H9 (cell line): Measurements from ENCODE around the gene ELF1. TPM values are rescaled to one million over a fixed set of nuclear protein-coding genes. Genes with fewer than 3 reads are reported as not detected.

ENCODE experiments used
- DNase-seq: peaks from one replicate; pipeline ENCODE4 v3.0.0-alpha.2; 2017
- H2AFZ ChIP-seq: one replicate; pipeline ENCODE4 v1.6.1; 2013; ENCODE audit warnings: mild to moderate bottlenecking, low read length, control low read depth, moderate library complexity
- H2AK5ac ChIP-seq: 2 replicates; pipeline ENCODE4 v1.6.1; 2013; ENCODE audit warnings: low read length, control low read depth, mixed read lengths; ENCODE audit not compliant: insufficient read length
- H2BK120ac ChIP-seq: one replicate; pipeline ENCODE4 v1.6.1; 2013; ENCODE audit warnings: low read depth, mild to moderate bottlenecking, low read length, control low read depth, inconsistent platforms; ENCODE audit not compliant: poor library complexity, severe bottlenecking
- H2BK12ac ChIP-seq: 2 replicates; pipeline ENCODE4 v1.6.1; 2013; ENCODE audit warnings: low read length, control low read depth, mixed read lengths, low read depth; ENCODE audit not compliant: insufficient read length
- H2BK15ac ChIP-seq: 2 replicates; pipeline ENCODE4 v1.6.1; 2013; ENCODE audit warnings: low read depth, low read length, control low read depth
- H2BK20ac ChIP-seq: one replicate; pipeline ENCODE4 v1.6.1; 2013; ENCODE audit warnings: low read depth, mild to moderate bottlenecking, low read length, control low read depth, inconsistent platforms; ENCODE audit not compliant: poor library complexity, severe bottlenecking
- H2BK5ac ChIP-seq: 2 replicates; pipeline ENCODE4 v1.6.1; 2013; ENCODE audit warnings: low read length, control low read depth, mixed read lengths; ENCODE audit not compliant: insufficient read length
- H3K14ac ChIP-seq: 2 replicates; pipeline ENCODE4 v1.6.1; 2013; ENCODE audit warnings: low read length, control low read depth; ENCODE audit not compliant: insufficient read depth
- H3K18ac ChIP-seq: 2 replicates; pipeline ENCODE4 v1.6.1; 2013; ENCODE audit warnings: low read depth, mild to moderate bottlenecking, mixed read lengths, low read length, control low read depth; ENCODE audit not compliant: insufficient read length
- H3K23ac ChIP-seq: 2 replicates; pipeline ENCODE4 v1.6.1; 2013; ENCODE audit warnings: low read length, control low read depth, mixed read lengths, low read depth; ENCODE audit not compliant: insufficient read length
- H3K23me2 ChIP-seq: 2 replicates; pipeline ENCODE4 v1.6.1; 2013; ENCODE audit warnings: low read depth, mild to moderate bottlenecking, mixed read lengths, low read length, control low read depth; ENCODE audit not compliant: insufficient read length, poor library complexity, severe bottlenecking
- H3K27ac ChIP-seq: 2 replicates; pipeline ENCODE4 v1.5.1; 2013; ENCODE audit warnings: low read length, control low read depth, mixed read lengths, low read depth; ENCODE audit not compliant: insufficient read length
- H3K27me3 ChIP-seq: 2 replicates; pipeline ENCODE4 v1.6.1; 2013; ENCODE audit warnings: low read length, control low read depth, inconsistent platforms; ENCODE audit not compliant: insufficient read depth
- H3K4ac ChIP-seq: 2 replicates; pipeline ENCODE4 v1.6.1; 2013; ENCODE audit warnings: low read depth, mild to moderate bottlenecking, control low read depth, inconsistent platforms, low read length, moderate library complexity
- H3K4me1 ChIP-seq: 2 replicates; pipeline ENCODE4 v1.6.1; 2013; ENCODE audit warnings: low read length, control low read depth, inconsistent platforms; ENCODE audit not compliant: insufficient read depth
- H3K4me2 ChIP-seq: 2 replicates; pipeline ENCODE4 v1.6.1; 2013; ENCODE audit warnings: low read length, control low read depth, mixed read lengths; ENCODE audit not compliant: insufficient read length, insufficient read depth
- H3K56ac ChIP-seq: 2 replicates; pipeline ENCODE4 v1.6.1; 2013; ENCODE audit warnings: low read depth, mild to moderate bottlenecking, mixed read lengths, low read length, control low read depth; ENCODE audit not compliant: insufficient read length
- H3K79me1 ChIP-seq: 2 replicates; pipeline ENCODE4 v1.6.1; 2013; ENCODE audit warnings: low read depth, mild to moderate bottlenecking, moderate library complexity, low read length, control low read depth, inconsistent platforms; ENCODE audit not compliant: insufficient read depth, poor library complexity, severe bottlenecking
- H3K79me2 ChIP-seq: 2 replicates; pipeline ENCODE4 v1.6.1; 2013; ENCODE audit warnings: low read length, control low read depth, inconsistent platforms; ENCODE audit not compliant: insufficient read depth
- H3K9ac ChIP-seq: 2 replicates; pipeline ENCODE4 v1.6.1; 2013; ENCODE audit warnings: low read length, control low read depth, mixed read lengths; ENCODE audit not compliant: insufficient read length; ENCODE audit errors: extremely low read depth
- H3K9me3 ChIP-seq: one replicate; pipeline ENCODE4 v1.6.1; 2013; ENCODE audit warnings: low read depth, low read length, inconsistent platforms; ENCODE audit not compliant: control insufficient read depth
- H3T11ph ChIP-seq: one replicate; pipeline ENCODE4 v1.6.1; 2013; ENCODE audit warnings: mild to moderate bottlenecking, low read length, control low read depth, inconsistent platforms
- H4K20me1 ChIP-seq: one replicate; pipeline ENCODE4 v1.6.1; 2013; ENCODE audit not compliant: control insufficient read depth, insufficient read length, insufficient read depth
- H4K5ac ChIP-seq: 2 replicates; pipeline ENCODE4 v1.6.1; 2013; ENCODE audit warnings: low read depth, mild to moderate bottlenecking, mixed read lengths, low read length, control low read depth; ENCODE audit not compliant: insufficient read length
- H4K8ac ChIP-seq: replicated peaks from 2 replicates; pipeline ENCODE4 v1.6.1; 2013; ENCODE audit warnings: low read length, control low read depth, mixed read lengths, low read depth; ENCODE audit not compliant: insufficient read length
- H4K91ac ChIP-seq: 2 replicates; pipeline ENCODE4 v1.6.1; 2013; ENCODE audit warnings: low read depth, mild to moderate bottlenecking, moderate library complexity, mixed read lengths, low read length, control low read depth; ENCODE audit not compliant: insufficient read length
- H3K27ac Mint-ChIP-seq, 3 experiments: 2 replicates in 2 of 3; 3 replicates in 1 of 3; pipeline ENCODE4 v1.8.0; 2020 to 2021; ENCODE audit warnings: mixed read lengths in 3 of 3, mild to moderate bottlenecking in 1 of 3, moderate library complexity in 1 of 3
- H3K27me3 Mint-ChIP-seq: 2 replicates; pipeline ENCODE4 v1.8.0; 2021; ENCODE audit warnings: low read depth, mild to moderate bottlenecking, moderate library complexity, mixed read lengths
- H3K36me3 Mint-ChIP-seq, 3 experiments: 2 replicates in 2 of 3; 3 replicates in 1 of 3; pipeline ENCODE4 v1.8.0; 2020 to 2021; ENCODE audit warnings: low read depth in 3 of 3, mixed read lengths in 3 of 3; ENCODE audit not compliant: insufficient read depth in 1 of 3
- H3K4me1 Mint-ChIP-seq, 2 experiments: 2 replicates each; pipeline ENCODE4 v1.8.0; 2020; ENCODE audit warnings: mixed read lengths in 2 of 2
- H3K4me3 Mint-ChIP-seq, 2 experiments: 2 replicates in 1 of 2; 3 replicates in 1 of 2; pipeline ENCODE4 v1.8.0; 2020 to 2021; ENCODE audit warnings: mild to moderate bottlenecking in 2 of 2, mixed read lengths in 2 of 2, moderate library complexity in 1 of 2
- H3K9me3 Mint-ChIP-seq, 2 experiments: 2 replicates in 1 of 2; 3 replicates in 1 of 2; pipeline ENCODE4 v1.8.0; 2020; ENCODE audit warnings: mild to moderate bottlenecking in 2 of 2, mixed read lengths in 2 of 2, moderate library complexity in 1 of 2
- CTCF ChIP-seq: fragments of 200-600 bp; sonication (generic); conservative IDR thresholded peaks from 3 replicates; pipeline ENCODE4 v1.8.0; 2021; ENCODE audit warnings: antibody characterized with exemption, mild to moderate bottlenecking
- WGBS: extraction: QIAGEN DNeasy Blood & Tissue Kit; methylation state at CpG from one replicate; pipeline ENCODE4 v1.1.7; 2013; ENCODE audit warnings: missing lambda C conversion rate, low lambda C conversion rate, mixed read lengths; ENCODE audit not compliant: insufficient read length; ENCODE audit errors: extremely low coverage; 5-methylcytosine and 5-hydroxymethylcytosine counted together
- total RNA-seq: library from RNA; stranded (reverse); gene quantifications from 2 replicates; pipeline ENCODE4 v1.2.1, GENCODE V29; 2021

Gene ELF1
- total RNA-seq, 1 experiment from 2014 or later, result 15.5 TPM

- Mint-ChIP-seq H3K27ac (no peak overlapping the region), H3K9me3 (no peaks in the 10 kb centered on the region), H3K36me3 (no peaks in the 10 kb centered on the region), H3K4me3 (no peak overlapping the region), H3K4me1 (peaks cover 10 to 15% of the 10 kb centered on the region in 2 experiments), H3K27me3 (no peaks in the 10 kb centered on the region)
- no peak overlapping the region for H3K56ac ChIP-seq
- no peak for DNase-seq
- no peaks in the 10 kb centered on the region for H3K27me3 ChIP-seq
- no peak overlapping the region for H2BK20ac ChIP-seq
- no peaks in the 10 kb centered on the region for H3K9me3 ChIP-seq
- H3K9ac ChIP-seq, result no peak overlapping the region
- no peaks in the 10 kb centered on the region for H3K4me1 ChIP-seq
- no peaks in the 10 kb centered on the region for H3K79me1 ChIP-seq
- H3K79me2 ChIP-seq, result no peaks in the 10 kb centered on the region
- no peak overlapping the region for H4K5ac ChIP-seq
- H3K27ac ChIP-seq, result no peak overlapping the region
- no CpG with 5 or more reads among the region's 5 CpGs for WGBS
- no peak overlapping the region for H3K23ac ChIP-seq
- H3K18ac ChIP-seq, result no peak overlapping the region
- H2AK5ac ChIP-seq, result no peak overlapping the region
- H4K91ac ChIP-seq, result no peak overlapping the region
- H2BK12ac ChIP-seq, result no peak overlapping the region
- no peak overlapping the region for H3K14ac ChIP-seq
- TF ChIP-seq CTCF, result no peak
- no peaks in the 10 kb centered on the region for H4K20me1 ChIP-seq
- no peak overlapping the region for H4K8ac ChIP-seq
- H3K23me2 ChIP-seq, result no peaks in the 10 kb centered on the region
- no peak overlapping the region for H3T11ph ChIP-seq
- H3K4ac ChIP-seq, result no peak overlapping the region
- no peak overlapping the region for H2BK15ac ChIP-seq
- H2BK120ac ChIP-seq, result no peak overlapping the region
- H2AFZ ChIP-seq, result no peak overlapping the region
- no peak overlapping the region for H2BK5ac ChIP-seq
- no peak overlapping the region for H3K4me2 ChIP-seq
Measured at GRCh38 chr13:40986101-40986856, 32.8 kb downstream of the ELF1 start.
